GM20000 (cell line): ENCODE results near the gene GNG7.
"Not testable (repeated sequence)": the region's sequence is repeated elsewhere in the genome, so short reads cannot be mapped to it uniquely, and the experiment has no call there.

ENCODE experiments used
- DNase-seq: peaks from one replicate; pipeline ENCODE4 v3.0.0; 2012; ENCODE audit warnings: low spot score
- CTCF ChIP-seq: IDR thresholded peaks from 2 replicates; pipeline ENCODE4 v1.5.1; 2012; ENCODE audit warnings: mild to moderate bottlenecking, control low read depth; ENCODE audit errors: extremely low read depth, missing control alignments

Gene GNG7

GRCh38 chr19:2528675-2529101 lies 173.8 kb downstream of the GNG7 start:
- no peak for DNase-seq
- no peak for TF ChIP-seq CTCF

- DNase-seq = no peak
- TF ChIP-seq CTCF = no peak
These were observed 174.8 kb downstream of the GNG7 start for GRCh38 chr19:2527686-2528085.

GRCh38 chr19:2527171-2527570 lies 175.3 kb downstream of the GNG7 start:
- no peak for DNase-seq
- no peak for TF ChIP-seq CTCF

GRCh38 chr19:2524840-2525723 lies 177.4 kb downstream of the GNG7 start:
- TF ChIP-seq CTCF = no peak
- DNase-seq = no peak

GRCh38 chr19:2524361-2524839 lies 178.1 kb downstream of the GNG7 start:
- DNase-seq = no peak
- no peak for TF ChIP-seq CTCF

- DNase-seq = no peak
- no peak for TF ChIP-seq CTCF
These were observed 178.7 kb downstream of the GNG7 start for GRCh38 chr19:2523630-2524311.

- no peak for DNase-seq
- TF ChIP-seq CTCF = no peak
These were observed 183.0 kb downstream of the GNG7 start for GRCh38 chr19:2519482-2519881.

- DNase-seq = not testable (repeated sequence)
These were observed 183.6 kb downstream of the GNG7 start for GRCh38 chr19:2518856-2519255.
